Activated T-helper 1 cell treated with Interleukin-2 at 50 U/mL for 16 hours (primary cell): ENCODE measurements around the gene PCARE.

ENCODE experiments used
- DNase-seq: peaks from one replicate; pipeline ENCODE4 v3.0.0-alpha.2; 2020; ENCODE audit warnings: low read depth

PCARE gene

GRCh38 chr2:29035016-29035745 is 39.1 kb downstream of the PCARE start:
- no peak for DNase-seq

GRCh38 chr2:29033656-29034055 is 40.7 kb downstream of the PCARE start:
- no peak for DNase-seq

- DNase-seq: no peak
Measured at GRCh38 chr2:29033172-29033571, 41.2 kb downstream of the PCARE start.

DNA sequence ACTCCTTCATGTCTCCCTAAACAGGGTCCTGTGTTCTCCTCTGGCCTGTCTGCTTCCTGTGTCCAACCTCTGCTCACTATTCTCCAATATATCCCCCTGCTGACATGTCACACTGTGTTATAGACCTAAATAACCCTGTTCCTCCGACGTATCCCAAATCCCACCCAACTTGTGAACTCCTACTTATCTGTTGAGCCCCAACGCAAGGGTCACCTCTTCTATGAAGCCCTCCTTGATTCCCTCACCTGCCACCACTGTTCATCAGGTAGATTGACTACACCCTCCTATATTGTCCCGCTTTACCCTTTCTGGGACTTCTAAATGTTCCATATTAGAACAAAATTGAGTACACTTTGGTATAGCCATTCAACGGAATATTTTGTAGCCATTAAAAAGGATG is 42.1 kb downstream of the PCARE start:
- no peak for DNase-seq

DNA sequence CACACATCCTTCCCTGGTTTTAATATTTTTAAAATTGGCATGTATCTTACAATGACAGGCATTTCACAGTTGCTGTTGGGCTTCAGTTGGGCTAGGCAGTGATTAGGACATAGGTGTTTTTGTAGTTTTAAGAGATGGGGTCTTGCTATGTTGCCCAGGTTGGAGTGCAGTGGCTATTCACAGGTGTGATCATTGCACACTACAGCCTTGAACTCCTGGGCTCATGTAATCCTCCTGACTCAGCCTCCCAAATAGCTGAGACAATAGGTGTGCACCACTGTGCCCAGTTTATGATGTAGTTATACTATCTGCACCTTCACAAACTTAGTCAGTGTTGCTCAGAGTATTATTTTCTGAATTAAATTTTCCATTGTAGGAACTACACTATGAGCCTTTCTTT is 43.3 kb downstream of the PCARE start:
- no peak for DNase-seq

- DNase-seq: no peak
Measured at GRCh38 chr2:29025711-29026110, 48.6 kb downstream of the PCARE start.

- DNase-seq: no peak
Measured at GRCh38 chr2:29024882-29025430, 49.4 kb downstream of the PCARE start.

DNA sequence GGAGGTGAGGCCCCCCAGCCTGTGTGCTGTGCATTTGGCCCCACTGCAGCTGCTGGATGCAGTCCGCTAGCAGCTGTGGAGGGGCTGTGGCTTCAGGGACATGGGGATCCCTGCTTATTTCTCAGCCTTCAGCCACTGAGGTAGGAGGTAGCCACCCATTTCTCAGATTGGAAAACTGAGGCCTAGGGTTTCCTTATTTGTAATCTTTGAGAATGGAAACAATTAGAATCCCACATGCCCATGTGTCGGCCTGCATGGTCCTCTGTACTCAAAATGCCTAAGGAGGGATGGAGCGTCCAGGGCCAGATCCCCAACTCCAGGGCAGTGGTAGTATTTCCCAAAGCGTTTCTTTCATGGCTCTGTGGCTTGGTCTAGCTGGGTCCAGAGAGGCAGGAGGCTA is 51.1 kb downstream of the PCARE start:
- no peak for DNase-seq

- no peak for DNase-seq
Measured at GRCh38 chr2:29022679-29023078, 51.6 kb downstream of the PCARE start.

DNA sequence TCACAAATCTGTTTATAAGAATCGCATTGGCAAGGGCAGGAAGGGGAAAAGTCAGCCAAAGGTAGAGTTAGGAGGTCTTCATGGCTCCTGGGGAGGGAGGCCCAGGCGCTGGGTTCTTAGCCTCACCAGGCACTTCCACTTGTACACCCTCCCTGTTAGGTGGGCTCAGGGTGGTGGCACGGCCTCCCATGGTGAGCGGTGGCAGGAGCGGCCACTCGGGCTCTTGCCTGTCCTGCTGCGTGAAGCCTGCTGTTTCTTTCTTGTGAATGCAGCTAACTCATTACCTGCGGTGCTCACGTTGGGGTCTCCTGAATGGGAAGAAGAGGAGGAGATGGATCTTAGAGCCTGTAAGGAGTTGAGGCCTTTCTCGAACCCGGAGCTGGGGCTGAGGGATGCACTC is 52.4 kb downstream of the PCARE start:
- no peak for DNase-seq

- DNase-seq: no peak
Measured at GRCh38 chr2:29017716-29018435, 56.4 kb downstream of the PCARE start.

DNA sequence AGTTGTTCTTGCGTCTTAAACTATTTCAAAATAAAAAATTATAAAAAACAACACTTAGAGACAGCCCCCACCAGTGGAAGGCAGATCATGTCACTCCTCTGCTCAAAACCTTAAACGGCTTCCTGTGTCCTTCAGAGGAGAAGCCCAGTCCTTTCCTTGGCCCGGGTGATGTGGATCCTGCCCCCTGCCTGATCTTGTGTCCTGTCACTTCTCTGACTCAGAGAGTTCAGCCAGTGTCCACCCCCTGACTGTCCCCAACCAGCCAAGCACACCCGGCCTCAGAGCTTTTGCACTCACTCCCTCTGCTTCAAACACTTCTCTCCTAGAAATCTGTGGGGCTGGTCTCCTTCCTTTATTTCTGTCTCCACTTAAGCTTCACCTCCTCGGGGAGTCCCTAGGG is 57.8 kb downstream of the PCARE start:
- DNase-seq: no peak

DNA sequence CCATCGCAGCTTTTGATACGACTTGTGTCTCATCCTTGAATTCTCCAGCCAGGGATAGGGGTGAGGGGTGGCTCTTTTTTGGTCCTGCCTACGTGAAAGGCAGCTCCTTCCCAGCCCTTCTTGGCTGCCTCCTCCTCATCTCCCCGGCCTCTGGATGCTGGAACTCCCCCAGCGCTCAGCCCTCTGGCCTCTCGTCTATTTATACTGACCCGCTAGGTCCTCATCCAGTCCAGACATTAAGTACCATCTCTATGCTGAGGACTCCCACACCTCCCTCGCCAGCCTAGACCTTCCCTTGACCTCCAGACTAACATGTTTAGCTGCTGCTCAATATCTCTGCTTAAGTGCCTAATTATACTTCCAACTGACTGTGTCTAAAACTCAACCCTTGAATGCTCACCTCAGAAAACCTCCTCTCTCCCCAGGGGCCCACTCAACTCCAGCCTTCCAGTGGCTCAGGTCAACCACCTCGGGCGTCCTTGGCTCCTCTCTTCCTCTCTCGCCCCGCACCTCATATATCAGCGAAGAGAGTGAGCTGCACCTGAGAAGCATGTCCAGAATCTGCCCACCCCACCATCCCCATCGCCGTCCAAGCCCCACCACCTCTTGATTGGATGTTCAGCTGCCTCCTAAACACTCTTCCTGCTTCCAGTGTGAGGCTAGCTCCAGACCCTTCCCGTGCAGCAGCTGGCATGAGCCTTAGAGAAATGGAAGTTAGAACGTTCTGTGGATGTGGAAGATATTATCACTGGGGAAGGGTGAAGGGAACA is 58.4 kb downstream of the PCARE start:
- DNase-seq: no peak

GRCh38 chr2:29014811-29015421 is 59.4 kb downstream of the PCARE start:
- DNase-seq: peak; percentile 64

- DNase-seq: no peak
Measured at GRCh38 chr2:29014331-29014730, 60.0 kb downstream of the PCARE start.

DNA sequence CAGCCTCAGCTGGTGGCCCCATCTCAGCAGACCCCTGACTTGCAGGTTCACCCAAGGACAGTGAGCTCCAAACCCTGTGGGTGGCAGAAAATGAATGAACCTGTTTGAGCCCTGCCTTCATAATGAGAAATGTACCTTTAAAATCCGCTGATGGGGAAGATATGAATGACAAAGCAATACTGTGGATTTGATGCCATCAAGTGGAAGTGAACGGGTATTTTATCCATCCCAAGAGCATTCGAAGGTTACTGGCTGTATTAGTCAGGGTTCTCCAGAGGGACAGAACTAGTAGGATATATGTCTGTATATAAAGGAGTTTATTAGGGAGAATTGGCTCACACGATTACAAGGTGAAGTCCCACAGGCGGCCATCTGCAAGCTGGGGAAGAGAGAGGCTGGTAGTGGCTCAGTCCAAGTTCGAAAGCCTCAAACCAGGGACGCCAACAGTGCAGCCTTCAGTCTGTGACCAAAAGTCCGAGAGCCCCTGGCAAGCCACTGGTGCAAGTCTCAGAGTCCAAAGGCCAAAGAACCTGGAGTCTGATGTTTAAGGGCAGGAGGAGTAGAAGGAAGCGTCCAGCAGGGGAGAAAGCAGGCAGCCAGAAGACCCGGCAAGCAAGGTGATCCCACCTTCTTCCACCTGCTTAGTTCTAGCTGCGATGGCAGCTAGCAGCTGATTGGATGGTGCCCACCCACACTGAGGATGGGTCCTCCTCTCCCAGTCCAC is 61.1 kb downstream of the PCARE start:
- no peak for DNase-seq

GRCh38 chr2:29012211-29012681 is 62.1 kb downstream of the PCARE start:
- no peak for DNase-seq
